GM12878 (cell line): ENCODE results near the gene PLB1.

Experiments used
- CHD2 ChIP-seq: IDR thresholded peaks from 2 replicates; pipeline ENCODE4 v1.6.1; 2011; ENCODE audit warnings: low read depth, low read length, improper control_type of control experiment, borderline replicate concordance
- CTCF ChIP-seq, 3 experiments: IDR thresholded peaks in 2 of 3; conservative IDR thresholded peaks in 1 of 3; 2 replicates each; pipeline ENCODE4 v1.5.1; 2011; ENCODE audit warnings: low read depth in 3 of 3, low read length in 3 of 3, mild to moderate bottlenecking in 3 of 3, control low read depth in 2 of 3, moderate library complexity in 2 of 3, inconsistent platforms in 1 of 3, mixed read lengths in 1 of 3; ENCODE audit not compliant: control insufficient read depth in 2 of 3, insufficient read depth in 1 of 3; ENCODE audit errors: extremely low read depth in 1 of 3
- ELK1 ChIP-seq: IDR thresholded peaks from 2 replicates; pipeline ENCODE4 v1.6.1; 2012; ENCODE audit warnings: low read depth, low read length, improper control_type of control experiment
- POLR2A ChIP-seq: IDR thresholded peaks from 2 replicates; pipeline ENCODE4 v1.6.1; 2011; ENCODE audit warnings: low read depth, mild to moderate bottlenecking, low read length

- TF ChIP-seq ELK1 (no peak), CTCF (IDR thresholded peaks at IDR 0.05 in 2 of 3, conservative IDR thresholded peaks at IDR 0.05 in 1 of 3; ENCODE audit: control insufficient read depth in 2 of 3, extremely low read depth in 1 of 3, insufficient read depth in 1 of 3, low read depth in 3 of 3, low read length in 3 of 3) (no peak), CHD2 (no peak), POLR2A (no peak)
Observed at GRCh38 chr2:28465148-28465885, 30.5 kb upstream of the PLB1 start.
